HepG2 (cell line): ENCODE measurements around the gene INF2. TPM values are rescaled to one million over a fixed set of nuclear protein-coding genes. Genes with fewer than 3 reads are reported as not detected.

Source experiments
- ATAC-seq: fragments of 200-7000 bp; cut with Tn5 transposase; 3 replicates; pipeline ENCODE4 v1.9.1; 2020; ENCODE audit warnings: mild to moderate bottlenecking, moderate library complexity
- BruUV-seq: library from RNA; stranded (reverse); fragments of 400-500 nt; replicated peaks from 2 replicates; lab custom pipeline; 2021; lab: Mats Ljungman, UMichigan
- CTCF ChIA-PET: fragments of 300-600 bp; formaldehyde crosslinking; extraction: SDS; loops from one replicate; lab custom pipeline; 2021; ENCODE audit warnings: low total read pairs, inconsistent platforms, low intra/inter-chr PET ratio; lab: Yijun Ruan, JAX
- POLR2A ChIA-PET: fragments of 350-600 bp; sonication (Branson Sonifier 250); formaldehyde crosslinking; loops from one replicate; lab custom pipeline; 2020; ENCODE audit warnings: antibody characterized with exemption, inconsistent platforms; lab: Yijun Ruan, JAX
- DNase-seq: peaks from one replicate; pipeline ENCODE4 v3.0.0-alpha.2; 2015; ENCODE audit warnings: low spot score
- FAIRE-seq: peaks from 3 replicates; lab custom pipeline; 2011; peaks lifted over from hg19 to GRCh38; lab: Jason Lieb, UNC
- H2AFZ ChIP-seq: one replicate; pipeline ENCODE4 v1.6.1; 2011; ENCODE audit warnings: low read length, inconsistent platforms
- H3K27ac ChIP-seq: fragments of 300-600 bp; 3 replicates; pipeline ENCODE4 v1.8.0; 2011; ENCODE audit warnings: mixed run types, mild to moderate bottlenecking, mixed read lengths, low read length, inconsistent platforms; ENCODE audit not compliant: insufficient read depth; ENCODE audit errors: extremely low read length
- H3K27me3 ChIP-seq, 2 experiments: fragments of 200-600 bp in 1 of 2; 2 replicates in 1 of 2; 3 replicates in 1 of 2; pipeline versions ENCODE4 v1.6.0 to v1.8.0; 2011; ENCODE audit warnings: low read length in 2 of 2, mild to moderate bottlenecking in 2 of 2, moderate library complexity in 2 of 2, inconsistent platforms in 1 of 2; ENCODE audit not compliant: insufficient read depth in 2 of 2, control insufficient read depth in 1 of 2
- H3K36me3 ChIP-seq, 2 experiments: fragments of 200-600 bp in 1 of 2; replicated peaks in 1 of 2; 2 replicates in 1 of 2; 3 replicates in 1 of 2; pipeline versions ENCODE4 v1.5.1 to v1.8.0; 2011; ENCODE audit warnings: low read length in 2 of 2, inconsistent platforms in 1 of 2; ENCODE audit not compliant: insufficient read depth in 2 of 2, control insufficient read depth in 1 of 2
- H3K4me1 ChIP-seq: 2 replicates; pipeline ENCODE4 v1.5.1; 2012; ENCODE audit warnings: low read length, inconsistent platforms; ENCODE audit not compliant: insufficient read depth
- H3K4me2 ChIP-seq: 2 replicates; pipeline ENCODE4 v1.6.0; 2011; ENCODE audit warnings: low read depth, low read length, inconsistent platforms
- H3K4me3 ChIP-seq, 3 experiments: fragments of 200-600 bp in 1 of 3; sonication (generic), shearing (Covaris generic) in 1 of 3; replicated peaks in 1 of 3; 2 replicates each; pipeline ENCODE4 v1.5.1; 2011 to 2016; ENCODE audit warnings: low read length in 3 of 3, inconsistent platforms in 2 of 3, low read depth in 2 of 3, mild to moderate bottlenecking in 2 of 3, control low read depth in 1 of 3, mixed read lengths in 1 of 3; ENCODE audit not compliant: insufficient read depth in 1 of 3
- H3K79me2 ChIP-seq: one replicate; pipeline ENCODE4 v1.6.1; 2011; ENCODE audit warnings: low read length, inconsistent platforms; ENCODE audit not compliant: insufficient read depth
- H3K9ac ChIP-seq: 2 replicates; pipeline ENCODE4 v1.6.0; 2011; ENCODE audit warnings: mild to moderate bottlenecking, low read depth, low read length, inconsistent platforms; ENCODE audit not compliant: insufficient read depth
- H3K9me3 ChIP-seq: 2 replicates; pipeline ENCODE4 v1.5.1; 2012; ENCODE audit warnings: mild to moderate bottlenecking, low read length
- H4K20me1 ChIP-seq: 2 replicates; pipeline ENCODE4 v1.6.0; 2011; ENCODE audit warnings: inconsistent platforms, mild to moderate bottlenecking, low read length, moderate library complexity; ENCODE audit not compliant: insufficient read depth
- PLSCR1 ChIP-seq: sonication (generic); formaldehyde crosslinking; IDR thresholded peaks from 2 replicates; pipeline ENCODE4 v1.5.0; 2020; ENCODE audit warnings: missing genetic modification reagents, mild to moderate bottlenecking, borderline replicate concordance
- RBAK ChIP-seq: sonication (generic); formaldehyde crosslinking; IDR thresholded peaks from 2 replicates; pipeline ENCODE4 v1.5.1; 2020; ENCODE audit warnings: mild to moderate bottlenecking, missing genetic modification reagents
- ZNF724P ChIP-seq: sonication (generic); formaldehyde crosslinking; IDR thresholded peaks from 2 replicates; pipeline ENCODE4 v1.8.0; 2022; ENCODE audit warnings: missing genetic modification reagents, borderline replicate concordance
- ZSCAN25 ChIP-seq: sonication (generic); formaldehyde crosslinking; IDR thresholded peaks from 2 replicates; pipeline ENCODE4 v1.8.0; 2022; ENCODE audit warnings: mild to moderate bottlenecking, missing genetic modification reagents
- WGBS: methylation state at CpG from one replicate; pipeline ENCODE4 v1.1.6; 2017; ENCODE audit warnings: low lambda C conversion rate; 5-methylcytosine and 5-hydroxymethylcytosine counted together
- in situ Hi-C: cut with HindIII; loops from 2 replicates; pipeline ENCODE4 v1.10.0; 2017; ENCODE audit warnings: low pct_unique_long_range_greater_than_20kb; ENCODE audit not compliant: extremely low pct_ligation_motif_present
- intact Hi-C: fragments of 100-400 bp; cut with micrococcal nuclease; formaldehyde crosslinking; loops from one replicate; pipeline ENCODE4 v1.10.0; 2022; ENCODE audit not compliant: unreplicated experiment
- polyA plus RNA-seq, 8 experiments: library from polyadenylated mRNA; depleted of rRNA in 3 of 8; stranded (reverse) in 7 of 8; unstranded in 1 of 8; fragments of >200 nt; fragmentation: Illumina TruSeq in 4 of 8; extraction: Trizol in 4 of 8; gene quantifications; 2 replicates each; pipeline versions ENCODE4 v1.2.1 to v1.2.3, GENCODE V29; 2011 to 2016; ENCODE audit warnings: low read depth in 4 of 8, missing spikeins in 1 of 8, mixed read lengths in 1 of 8; ENCODE audit not compliant: insufficient read depth in 1 of 8
- total RNA-seq, 5 experiments: library from RNA; depleted of rRNA; stranded (reverse); fragments of >200 nt; fragmentation: Illumina TruSeq; extraction: Trizol; gene quantifications; 2 replicates each; pipeline ENCODE4 v1.2.3, GENCODE V29; 2016; ENCODE audit warnings: low read depth in 1 of 5

The INF2 gene
- total and polyA plus RNA-seq, 2 of the 13 experiments (the other 11 are each of a cell fraction or from before 2014, with no cell fraction given): 16.4 to 26.4 TPM

- TF ChIP-seq ZNF724P (CRISPR knock-in tag): no peak
These were observed 4.0 kb upstream of the INF2 start (continued) for GRCh38 chr14:104685216-104685997.

- TF ChIP-seq PLSCR1 (CRISPR knock-in tag) (no peak), ZSCAN25 (CRISPR knock-in tag) (no peak), RBAK (no peak)
- H3K4me2 ChIP-seq: peak overlapping the region; percentile 80
- no peaks in the 10 kb centered on the region for H3K9me3 ChIP-seq
- ATAC-seq: no peak
- FAIRE-seq: no peak
- no peak for DNase-seq
- intact Hi-C loops (loop anchor here (1.0 to 5.0 kb wide), 2 partner anchors 22 to 34 kb away; no protein-coding TSS in a partner anchor), in situ Hi-C loops (no loop called here)
- H3K4me1 ChIP-seq: peaks cover 77% of the 10 kb centered on the region
- ChIA-PET CTCF (interaction anchor here (1.4 kb wide), 2 partner anchors 20 to 23 kb away, joined by 4 to 5 read pairs; no protein-coding TSS in a partner anchor), POLR2A (interaction anchor here (4.5 kb wide), 1 partner anchor 20 kb away, joined by 89 read pairs; no protein-coding TSS in a partner anchor)
- no TSS peak for BruUV-seq
- no peaks in the 10 kb centered on the region for H3K27me3 ChIP-seq
- H2AFZ ChIP-seq: no peak overlapping the region
- no peak overlapping the region for H3K4me3 ChIP-seq
- H4K20me1 ChIP-seq: peaks cover 5% of the 10 kb centered on the region; the same call in 1 of the 2 replicates
- 92% methylated on average over 2 of the region's 2 CpGs for WGBS
- H3K79me2 ChIP-seq: peaks cover 14% of the 10 kb centered on the region
- no peaks in the 10 kb centered on the region for H3K36me3 ChIP-seq
- H3K27ac ChIP-seq: no peak overlapping the region
- no peak overlapping the region for H3K9ac ChIP-seq
These were observed 3.3 kb upstream of the INF2 start for GRCh38 chr14:104685998-104686610.
